GM12878 (cell line): Measurements from ENCODE around the gene PTPRN2. TPM values are rescaled to one million over a fixed set of nuclear protein-coding genes. Genes with fewer than 3 reads are reported as not detected.

Experiments used
- ATAC-seq: fragments of 200-7000 bp; cut with Tn5 transposase; 3 replicates; pipeline ENCODE4 v1.9.1; 2020; ENCODE audit warnings: mild to moderate bottlenecking, moderate library complexity
- BruUV-seq: library from RNA; stranded (reverse); fragments of 400-500 nt; replicated peaks from 2 replicates; lab custom pipeline; 2021; lab: Mats Ljungman, UMichigan
- CTCF ChIA-PET: fragments of 300-600 bp; sonication (Branson Sonifier 250); formaldehyde crosslinking; extraction: SDS; loops from one replicate; lab custom pipeline; 2021; ENCODE audit warnings: inconsistent platforms; lab: Yijun Ruan, JAX
- POLR2A ChIA-PET: fragments of 350-600 bp; formaldehyde crosslinking; extraction: SDS; loops from one replicate; lab custom pipeline; 2021; ENCODE audit warnings: inconsistent platforms; lab: Charles Lee
- RAD21 ChIA-PET: fragments of 300-600 bp; sonication (Branson Sonifier 250); formaldehyde crosslinking; loops from one replicate; lab custom pipeline; 2023; ENCODE audit warnings: antibody characterized with exemption; ENCODE audit not compliant: unreplicated experiment; lab: Charles Lee
- SMC1A ChIA-PET: fragments of 300-600 bp; sonication (Branson Sonifier 250); formaldehyde crosslinking; loops from one replicate; lab custom pipeline; 2023; ENCODE audit not compliant: unreplicated experiment, uncharacterized antibody; lab: Charles Lee
- DNase-seq: peaks from one replicate; pipeline ENCODE4 v3.0.0-alpha.2; 2011; ENCODE audit warnings: low read depth, low spot score
- FAIRE-seq: peaks from 3 replicates; lab custom pipeline; 2011; peaks lifted over from hg19 to GRCh38; lab: Jason Lieb, UNC
- H2AFZ ChIP-seq: 2 replicates; pipeline ENCODE4 v1.6.0; 2011; ENCODE audit warnings: low read depth, low read length, control low read depth; ENCODE audit not compliant: control insufficient read depth
- H3K27ac ChIP-seq: 2 replicates; pipeline ENCODE4 v1.5.1; 2011; ENCODE audit warnings: control low read depth; ENCODE audit not compliant: control insufficient read depth, insufficient read depth
- H3K27me3 ChIP-seq, 2 experiments: replicated peaks in 1 of 2; 2 replicates each; pipeline versions ENCODE4 v1.6.0 to v1.6.1; 2011; ENCODE audit warnings: low read length in 1 of 2; ENCODE audit not compliant: control insufficient read depth in 2 of 2, insufficient read depth in 2 of 2
- H3K36me3 ChIP-seq, 2 experiments: 2 replicates each; pipeline ENCODE4 v1.5.1; 2011; ENCODE audit warnings: low read length in 1 of 2; ENCODE audit not compliant: control insufficient read depth in 2 of 2, insufficient read depth in 2 of 2
- H3K4me1 ChIP-seq: 2 replicates; pipeline ENCODE4 v1.6.1; 2011; ENCODE audit warnings: mild to moderate bottlenecking, low read length, moderate library complexity, mixed read lengths; ENCODE audit not compliant: control insufficient read depth, insufficient read depth
- H3K4me2 ChIP-seq: 2 replicates; pipeline ENCODE4 v1.6.0; 2011; ENCODE audit warnings: control low read depth; ENCODE audit not compliant: control insufficient read depth, insufficient read depth
- H3K4me3 ChIP-seq: fragments of 200-600 bp; sonication (generic); 2 replicates; pipeline ENCODE4 v1.5.1; 2016
- H3K79me2 ChIP-seq: 2 replicates; pipeline ENCODE4 v1.6.0; 2011; ENCODE audit warnings: low read length; ENCODE audit not compliant: control insufficient read depth, insufficient read depth
- H3K9ac ChIP-seq: 2 replicates; pipeline ENCODE4 v1.8.0; 2011; ENCODE audit warnings: low read length, control low read depth, mixed read lengths; ENCODE audit not compliant: control insufficient read depth, insufficient read depth
- H3K9me3 ChIP-seq: replicated peaks from 3 replicates; pipeline ENCODE4 v1.5.1; 2011; ENCODE audit warnings: mild to moderate bottlenecking, low read length; ENCODE audit not compliant: control insufficient read depth, insufficient read depth
- H4K20me1 ChIP-seq: 2 replicates; pipeline ENCODE4 v1.6.0; 2011; ENCODE audit not compliant: control insufficient read depth, insufficient read depth
- DPF2 ChIP-seq: fragments of 450-650 bp; IDR thresholded peaks from 2 replicates; pipeline ENCODE4 v1.6.1; 2017; ENCODE audit warnings: mild to moderate bottlenecking
- ELK1 ChIP-seq: IDR thresholded peaks from 2 replicates; pipeline ENCODE4 v1.6.1; 2012; ENCODE audit warnings: low read depth, low read length, improper control_type of control experiment
- FOXK2 ChIP-seq: fragments of 450-650 bp; IDR thresholded peaks from 2 replicates; pipeline ENCODE4 v1.6.1; 2017; ENCODE audit warnings: mild to moderate bottlenecking, moderate library complexity
- POLR2AphosphoS5 ChIP-seq: IDR thresholded peaks from 2 replicates; pipeline ENCODE4 v1.6.1; 2011; ENCODE audit warnings: mild to moderate bottlenecking, low read length, inconsistent platforms
- SREBF1 ChIP-seq: IDR thresholded peaks from 2 replicates; pipeline ENCODE4 v1.6.1; 2012; ENCODE audit warnings: mild to moderate bottlenecking, low read length
- STAT3 ChIP-seq: IDR thresholded peaks from 2 replicates; pipeline ENCODE4 v1.6.1; 2011; ENCODE audit warnings: low read depth, low read length, improper control_type of control experiment
- WGBS: methylation state at CpG from one replicate; pipeline ENCODE4 v1.1.6; 2016; ENCODE audit warnings: low lambda C conversion rate; ENCODE audit not compliant: insufficient replicate concordance, insufficient coverage; ENCODE audit errors: missing lambda C conversion rate; 5-methylcytosine and 5-hydroxymethylcytosine counted together
- in situ Hi-C: fragments of 300-500 bp; cut with MboI; formaldehyde crosslinking; loops from 9 replicates; pipeline ENCODE4 v1.14.3; 2018; ENCODE audit warnings: mixed read lengths
- intact Hi-C: fragments of 100-400 bp; cut with micrococcal nuclease; formaldehyde crosslinking; loops from one replicate; pipeline ENCODE4 v1.14.2; 2022; ENCODE audit not compliant: unreplicated experiment
- polyA plus RNA-seq, 11 experiments: library from polyadenylated mRNA; depleted of rRNA in 4 of 11; unstranded in 6 of 11; stranded (reverse) in 5 of 11; fragments of >200 nt; fragmentation: Nextera tagmentation in 4 of 11; fragmentation: Illumina TruSeq in 1 of 11; extraction: Ambion mirVana in 4 of 11; extraction: Trizol in 1 of 11; gene quantifications; 1 replicate in 1 of 11; 2 replicates in 10 of 11; pipeline versions ENCODE4 v1.2.1 to v1.2.3, GENCODE V29; 2011 to 2016; ENCODE audit warnings: inconsistent platforms in 2 of 11, missing spikeins in 2 of 11, low read depth in 1 of 11
- total RNA-seq, 4 experiments: library from RNA; depleted of rRNA in 3 of 4; stranded (reverse); fragments of >200 nt in 3 of 4; fragmentation: Illumina TruSeq in 1 of 4; extraction: Trizol in 1 of 4; gene quantifications; 2 replicates each; pipeline versions ENCODE4 v1.2.1 to v1.2.3, GENCODE V29; 2013 to 2021
- TF ChIP-seq, protein P1 (sequence below): IDR thresholded peaks from 2 replicates; pipeline ENCODE4 v1.6.1; 2012; ENCODE audit warnings: improper control_type of control experiment, low read depth, low read length; ENCODE audit not compliant: insufficient replicate concordance

The PTPRN2 gene
- total and polyA plus RNA-seq, 10 of the 15 experiments (the other 5 are each of a cell fraction or from before 2014, with no cell fraction given), result 5.4 TPM; not detected in 9

GRCh38 chr7:157770716-157771320 is 816.8 kb downstream of the PTPRN2 start (continued):
- TF ChIP-seq, protein P1, sequence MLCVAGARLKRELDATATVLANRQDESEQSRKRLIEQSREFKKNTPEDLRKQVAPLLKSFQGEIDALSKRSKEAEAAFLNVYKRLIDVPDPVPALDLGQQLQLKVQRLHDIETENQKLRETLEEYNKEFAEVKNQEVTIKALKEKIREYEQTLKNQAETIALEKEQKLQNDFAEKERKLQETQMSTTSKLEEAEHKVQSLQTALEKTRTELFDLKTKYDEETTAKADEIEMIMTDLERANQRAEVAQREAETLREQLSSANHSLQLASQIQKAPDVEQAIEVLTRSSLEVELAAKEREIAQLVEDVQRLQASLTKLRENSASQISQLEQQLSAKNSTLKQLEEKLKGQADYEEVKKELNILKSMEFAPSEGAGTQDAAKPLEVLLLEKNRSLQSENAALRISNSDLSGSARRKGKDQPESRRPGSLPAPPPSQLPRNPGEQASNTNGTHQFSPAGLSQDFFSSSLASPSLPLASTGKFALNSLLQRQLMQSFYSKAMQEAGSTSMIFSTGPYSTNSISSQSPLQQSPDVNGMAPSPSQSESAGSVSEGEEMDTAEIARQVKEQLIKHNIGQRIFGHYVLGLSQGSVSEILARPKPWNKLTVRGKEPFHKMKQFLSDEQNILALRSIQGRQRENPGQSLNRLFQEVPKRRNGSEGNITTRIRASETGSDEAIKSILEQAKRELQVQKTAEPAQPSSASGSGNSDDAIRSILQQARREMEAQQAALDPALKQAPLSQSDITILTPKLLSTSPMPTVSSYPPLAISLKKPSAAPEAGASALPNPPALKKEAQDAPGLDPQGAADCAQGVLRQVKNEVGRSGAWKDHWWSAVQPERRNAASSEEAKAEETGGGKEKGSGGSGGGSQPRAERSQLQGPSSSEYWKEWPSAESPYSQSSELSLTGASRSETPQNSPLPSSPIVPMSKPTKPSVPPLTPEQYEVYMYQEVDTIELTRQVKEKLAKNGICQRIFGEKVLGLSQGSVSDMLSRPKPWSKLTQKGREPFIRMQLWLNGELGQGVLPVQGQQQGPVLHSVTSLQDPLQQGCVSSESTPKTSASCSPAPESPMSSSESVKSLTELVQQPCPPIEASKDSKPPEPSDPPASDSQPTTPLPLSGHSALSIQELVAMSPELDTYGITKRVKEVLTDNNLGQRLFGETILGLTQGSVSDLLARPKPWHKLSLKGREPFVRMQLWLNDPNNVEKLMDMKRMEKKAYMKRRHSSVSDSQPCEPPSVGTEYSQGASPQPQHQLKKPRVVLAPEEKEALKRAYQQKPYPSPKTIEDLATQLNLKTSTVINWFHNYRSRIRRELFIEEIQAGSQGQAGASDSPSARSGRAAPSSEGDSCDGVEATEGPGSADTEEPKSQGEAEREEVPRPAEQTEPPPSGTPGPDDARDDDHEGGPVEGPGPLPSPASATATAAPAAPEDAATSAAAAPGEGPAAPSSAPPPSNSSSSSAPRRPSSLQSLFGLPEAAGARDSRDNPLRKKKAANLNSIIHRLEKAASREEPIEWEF, result no peak
- no peak for TF ChIP-seq SREBF1

DNA sequence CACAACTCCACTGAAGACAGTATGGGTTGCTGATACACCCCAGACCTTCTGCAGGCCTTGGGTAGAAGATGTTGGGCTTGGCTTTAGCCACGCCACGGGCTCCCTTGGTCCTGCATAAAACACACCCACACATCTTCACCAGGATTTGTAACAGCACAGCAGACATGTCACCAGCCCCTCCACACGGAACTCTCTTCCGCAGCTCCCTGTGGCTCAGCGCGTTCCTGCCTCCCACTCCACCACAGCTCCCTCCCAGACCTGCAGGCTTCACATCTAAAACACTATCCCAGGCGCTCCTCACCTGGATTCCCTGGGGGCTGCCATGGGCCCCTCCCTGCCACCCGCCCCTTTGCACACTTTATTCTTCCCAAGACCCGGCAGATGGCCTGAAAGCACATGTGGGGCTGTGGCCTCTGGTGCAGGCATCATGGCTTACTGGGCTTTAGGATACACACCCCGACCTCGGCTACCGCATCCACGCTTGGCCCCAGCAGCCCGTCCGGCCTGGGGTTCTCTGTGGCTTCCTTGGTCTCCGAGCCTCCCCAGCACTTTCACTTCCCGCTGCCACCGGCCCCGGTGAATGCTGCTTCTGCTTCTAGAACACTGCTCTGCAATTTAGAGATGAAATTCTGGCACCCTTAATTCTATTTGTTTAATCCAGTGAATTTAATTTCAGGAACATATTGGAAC is 818.0 kb downstream of the PTPRN2 start:
- BruUV-seq, result no TSS peak
- DNase-seq (no peak), FAIRE-seq (no peak), ATAC-seq (no peak)
- Histone ChIP-seq H3K36me3 (no peaks in the 10 kb centered on the region), H3K9me3 (peaks cover 1% of the 10 kb centered on the region; the same call in 2 of the 3 replicates), H3K9ac (no peak overlapping the region), H3K4me2 (no peak overlapping the region), H4K20me1 (no peaks in the 10 kb centered on the region), H3K4me1 (no peaks in the 10 kb centered on the region), H3K79me2 (no peaks in the 10 kb centered on the region), H3K27ac (no peak overlapping the region), H2AFZ (no peak overlapping the region), H3K4me3 (no peak overlapping the region), H3K27me3 (no peaks in the 10 kb centered on the region)
- ChIA-PET SMC1A (no interaction called here), CTCF (no interaction called here), POLR2A (no interaction called here), RAD21 (no interaction called here)
- intact Hi-C loops (no loop called here), in situ Hi-C loops (no loop called here)
- 55% methylated on average over 19 of the region's 19 CpGs for WGBS
- TF ChIP-seq ELK1 (no peak), DPF2 (no peak), POLR2AphosphoS5 (no peak), FOXK2 (no peak), STAT3 (no peak)
- TF ChIP-seq, protein P1, result no peak
